HUDEP-2 (cell line): Measurements from ENCODE around the gene FAM171A1.
"Not testable (repeated sequence)": the region's sequence is repeated elsewhere in the genome, so short reads cannot be mapped to it uniquely, and the experiment has no call there.

Experiments used
- DNase-seq, 76 experiments: peaks; one replicate each; lab custom pipeline; 2025; ENCODE audit not compliant: unreplicated experiment in 76 of 76; lab: John Stamatoyannopoulos, UW

The FAM171A1 gene

GRCh38 chr10:15370856-15371701, at the start of gene FAM171A1:
Gene FAM171A1, minus strand, starts transcription at chr10:15371289. Its CDS starts 237 bp downstream, at chr10:15371052.
- peak in 6 of 76 experiments; percentile 2 to 9 (median 4) for DNase-seq

- no peak for DNase-seq
These were observed 49.8 kb upstream of the FAM171A1 start for GRCh38 chr10:15420858-15421257.

GRCh38 chr10:15419279-15419874, 48.3 kb upstream of the FAM171A1 start:
- peak in 12 of 76 experiments; percentile 1 to 13 (median 5) for DNase-seq

- DNase-seq = no peak
These were observed 44.9 kb upstream of the FAM171A1 start for GRCh38 chr10:15416034-15416433.

GRCh38 chr10:15411010-15411409, 39.9 kb upstream of the FAM171A1 start:
- DNase-seq = no peak

- DNase-seq = not testable (repeated sequence)
These were observed 38.3 kb upstream of the FAM171A1 start for GRCh38 chr10:15409350-15409749.

GRCh38 chr10:15408557-15408956, 37.5 kb upstream of the FAM171A1 start:
- DNase-seq = no peak

- DNase-seq = no peak
These were observed 34.2 kb upstream of the FAM171A1 start for GRCh38 chr10:15405319-15405718.

GRCh38 chr10:15401382-15401781, 30.3 kb upstream of the FAM171A1 start:
- DNase-seq = no peak

- DNase-seq = not testable (repeated sequence)
These were observed 29.4 kb upstream of the FAM171A1 start for GRCh38 chr10:15400461-15400860.

GRCh38 chr10:15399060-15399661, 28.1 kb upstream of the FAM171A1 start:
- no peak for DNase-seq

- DNase-seq = no peak
These were observed 24.8 kb upstream of the FAM171A1 start for GRCh38 chr10:15395935-15396334.

- no peak for DNase-seq
These were observed 22.2 kb upstream of the FAM171A1 start for GRCh38 chr10:15393139-15393825.

GRCh38 chr10:15391491-15391890, 20.4 kb upstream of the FAM171A1 start:
- no peak for DNase-seq

- DNase-seq = not testable (repeated sequence)
These were observed 17.1 kb upstream of the FAM171A1 start for GRCh38 chr10:15388172-15388571.

- no peak for DNase-seq
These were observed 15.9 kb upstream of the FAM171A1 start for GRCh38 chr10:15387021-15387420.

GRCh38 chr10:15385552-15386455, 14.7 kb upstream of the FAM171A1 start:
- no peak for DNase-seq

- no peak for DNase-seq
These were observed 10.3 kb upstream of the FAM171A1 start for GRCh38 chr10:15381420-15381819.

- no peak for DNase-seq
These were observed 8.0 kb upstream of the FAM171A1 start for GRCh38 chr10:15379078-15379477.

- no peak for DNase-seq
These were observed 7.5 kb upstream of the FAM171A1 start for GRCh38 chr10:15378569-15378968.
